K562 (cell line): ENCODE data around the gene PRAC1.

Source experiments
- CBFA2T3 ChIP-seq: fragments of 450-650 bp; IDR thresholded peaks from 2 replicates; pipeline ENCODE4 v1.6.1; 2017
- DPF2 ChIP-seq: fragments of 450-650 bp; IDR thresholded peaks from 2 replicates; pipeline ENCODE4 v1.6.1; 2016
- EZH2 ChIP-seq: IDR thresholded peaks from 2 replicates; pipeline ENCODE4 v1.6.1; 2012; ENCODE audit warnings: low read depth, mild to moderate bottlenecking, inconsistent platforms, low read length, borderline replicate concordance
- KDM4B ChIP-seq, 2 experiments: fragments of 450-650 bp in 1 of 2; sonication (generic) in 1 of 2; IDR thresholded peaks; 2 replicates each; pipeline ENCODE4 v1.6.1; 2016 to 2017; ENCODE audit warnings: borderline replicate concordance in 2 of 2, antibody characterized with exemption in 1 of 2, low read depth in 1 of 2, mild to moderate bottlenecking in 1 of 2
- PHB ChIP-seq: fragments of 250-450 bp; sonication (Bioruptor Pico); IDR thresholded peaks from 2 replicates; pipeline ENCODE4 v1.5.0; 2021
- SMC3 ChIP-seq: conservative IDR thresholded peaks from 2 replicates; pipeline ENCODE4 v1.6.1; 2011; ENCODE audit warnings: low read depth, low read length, improper control_type of control experiment; ENCODE audit not compliant: insufficient read depth
- SP1 ChIP-seq: sonication (generic); formaldehyde crosslinking; IDR thresholded peaks from 2 replicates; pipeline ENCODE4 v1.8.1; 2022; ENCODE audit warnings: mild to moderate bottlenecking, missing genetic modification reagents
- TCF7 ChIP-seq: sonication (generic); IDR thresholded peaks from 2 replicates; pipeline ENCODE4 v1.6.1; 2016; ENCODE audit warnings: antibody characterized with exemption, borderline replicate concordance
- USF2 ChIP-seq: sonication (generic); formaldehyde crosslinking; IDR thresholded peaks from 2 replicates; pipeline ENCODE4 v1.5.0; 2020; ENCODE audit warnings: missing genetic modification reagents
- TF ChIP-seq, protein P1 (sequence below): sonication (generic); formaldehyde crosslinking; IDR thresholded peaks from 2 replicates; pipeline ENCODE4 v1.8.0; 2022; ENCODE audit warnings: missing genetic modification reagents, mild to moderate bottlenecking, moderate library complexity, borderline replicate concordance

- no peak for TF ChIP-seq SMC3
- TF ChIP-seq CBFA2T3: no peak
- TF ChIP-seq, protein P1, sequence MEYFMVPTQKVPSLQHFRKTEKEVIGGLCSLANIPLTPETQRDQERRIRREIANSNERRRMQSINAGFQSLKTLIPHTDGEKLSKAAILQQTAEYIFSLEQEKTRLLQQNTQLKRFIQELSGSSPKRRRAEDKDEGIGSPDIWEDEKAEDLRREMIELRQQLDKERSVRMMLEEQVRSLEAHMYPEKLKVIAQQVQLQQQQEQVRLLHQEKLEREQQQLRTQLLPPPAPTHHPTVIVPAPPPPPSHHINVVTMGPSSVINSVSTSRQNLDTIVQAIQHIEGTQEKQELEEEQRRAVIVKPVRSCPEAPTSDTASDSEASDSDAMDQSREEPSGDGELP (CRISPR knock-in tag): no peak
- TF ChIP-seq EZH2: no peak
- TF ChIP-seq DPF2: no peak
- no peak for TF ChIP-seq KDM4B (IDR thresholded peaks at IDR 0.05; ENCODE audit: borderline replicate concordance in 2 of 2, low read depth in 1 of 2)
- TF ChIP-seq PHB: no peak
- TF ChIP-seq SP1 (CRISPR knock-in tag): no peak
- TF ChIP-seq USF2 (CRISPR knock-in tag): no peak
- no peak for TF ChIP-seq TCF7
Measured at GRCh38 chr17:48755356-48755755, 33.0 kb upstream of the PRAC1 start.
